ENCODE data around the gene RPL5. TPM values are rescaled to one million over a fixed set of nuclear protein-coding genes. Genes with fewer than 3 reads are reported as not detected.

RPL5 gene
- total RNA-seq, 1 experiment from 2014 or later, result 1,480 TPM

DNA sequence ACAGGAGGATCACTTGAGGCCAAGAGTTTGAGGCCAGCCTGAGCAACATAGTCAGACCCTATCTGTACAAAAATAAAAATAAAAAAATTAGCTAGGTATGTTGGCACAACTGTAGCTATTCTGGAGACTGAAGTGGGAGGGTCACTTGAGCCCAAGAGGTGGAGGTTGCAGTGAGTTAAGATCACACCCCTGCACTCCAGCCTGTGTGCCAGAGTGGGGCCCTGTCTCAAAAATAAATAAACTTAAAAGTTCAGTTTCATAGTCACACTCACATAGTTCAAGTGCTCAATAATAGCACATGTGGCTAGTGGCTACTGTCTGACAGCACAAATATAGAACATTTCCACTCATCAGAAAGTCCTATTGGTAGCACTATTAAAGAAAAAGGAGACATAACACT, 41.8 kb upstream of the RPL5 start:
- H3K4me1 ChIP-seq (ENCODE audit: control insufficient read depth in 1 of 2, insufficient read depth in 2 of 2, low read length in 2 of 2), result peaks cover 4 to 7% of the 10 kb centered on the region in 2 experiments; a peak in 3 of 4 replicates
- no peak overlapping the region for H3K27ac ChIP-seq (ENCODE audit: low read depth, low read length)
- no peaks in the 10 kb centered on the region for H3K27me3 ChIP-seq (ENCODE audit: insufficient read depth, low read length)
- no peaks in the 10 kb centered on the region for H4K20me1 ChIP-seq (ENCODE audit: insufficient read depth)
- no peak overlapping the region for H3K4me3 ChIP-seq (replicated peaks in 1 of 2; ENCODE audit: low read depth in 1 of 2, low read length in 2 of 2)
- RAD21 ChIA-PET (ENCODE audit: low non-redundant PET in 1 of 2, low total read pairs in 2 of 2, uncharacterized antibody in 2 of 2, unreplicated experiment in 2 of 2), result no interaction called here
- H2AFZ ChIP-seq (ENCODE audit: low read depth, low read length, poor library complexity, severe bottlenecking), result no peak overlapping the region
- POLR2A ChIA-PET, result interaction anchor here (0.6 kb wide), 1 partner anchor 14 kb away, joined by 3 read pairs; no protein-coding TSS in a partner anchor
- no peaks in the 10 kb centered on the region for H3K36me3 ChIP-seq (ENCODE audit: control insufficient read depth in 1 of 2, insufficient read depth in 2 of 2, low read length in 2 of 2)
- no peak overlapping the region for H3K4me2 ChIP-seq (ENCODE audit: low read length)
- H3K79me2 ChIP-seq (ENCODE audit: insufficient read depth, low read length), result no peaks in the 10 kb centered on the region
- no peaks in the 10 kb centered on the region for H3K9me2 ChIP-seq (ENCODE audit: insufficient read depth)
- DNase-seq (ENCODE audit: low read depth, low spot score) (no peak), ATAC-seq (no peak)
- TF ChIP-seq, protein P1, sequence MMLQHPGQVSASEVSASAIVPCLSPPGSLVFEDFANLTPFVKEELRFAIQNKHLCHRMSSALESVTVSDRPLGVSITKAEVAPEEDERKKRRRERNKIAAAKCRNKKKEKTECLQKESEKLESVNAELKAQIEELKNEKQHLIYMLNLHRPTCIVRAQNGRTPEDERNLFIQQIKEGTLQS (IDR thresholded peaks at IDR 0.05), result no peak
- TF ChIP-seq SIN3A (IDR thresholded peaks at IDR 0.05; ENCODE audit: low read depth) (no peak), FOSL1 (IDR thresholded peaks at IDR 0.05; ENCODE audit: low read depth) (no peak), ZNF274 (IDR thresholded peaks at IDR 0.05; ENCODE audit: low read depth, low read length) (no peak), EZH2phosphoT487 (IDR thresholded peaks at IDR 0.05; ENCODE audit: borderline replicate concordance) (no peak), TCF7L2 (IDR thresholded peaks at IDR 0.05; ENCODE audit: borderline replicate concordance, extremely low read depth, insufficient read depth, insufficient read length) (no peak), YY1 (IDR thresholded peaks at IDR 0.05; ENCODE audit: extremely low read depth, insufficient replicate concordance, low read depth, low read length) (no peak), CBX3 (IDR thresholded peaks at IDR 0.05; ENCODE audit: low read depth) (no peak), ELF1 (IDR thresholded peaks at IDR 0.05; ENCODE audit: borderline replicate concordance, low read depth) (no peak), EZH2 (IDR thresholded peaks at IDR 0.05) (no peak), POLR2A (IDR thresholded peaks at IDR 0.05; ENCODE audit: borderline replicate concordance, extremely low read depth, insufficient read depth, insufficient read length) (no peak), ZFX (IDR thresholded peaks at IDR 0.05) (no peak), POLR2AphosphoS5 (IDR thresholded peaks at IDR 0.05; ENCODE audit: low read depth, low read length) (no peak), EGR1 (IDR thresholded peaks at IDR 0.05; ENCODE audit: low read depth) (no peak)
- TF ChIP-seq, protein P2, sequence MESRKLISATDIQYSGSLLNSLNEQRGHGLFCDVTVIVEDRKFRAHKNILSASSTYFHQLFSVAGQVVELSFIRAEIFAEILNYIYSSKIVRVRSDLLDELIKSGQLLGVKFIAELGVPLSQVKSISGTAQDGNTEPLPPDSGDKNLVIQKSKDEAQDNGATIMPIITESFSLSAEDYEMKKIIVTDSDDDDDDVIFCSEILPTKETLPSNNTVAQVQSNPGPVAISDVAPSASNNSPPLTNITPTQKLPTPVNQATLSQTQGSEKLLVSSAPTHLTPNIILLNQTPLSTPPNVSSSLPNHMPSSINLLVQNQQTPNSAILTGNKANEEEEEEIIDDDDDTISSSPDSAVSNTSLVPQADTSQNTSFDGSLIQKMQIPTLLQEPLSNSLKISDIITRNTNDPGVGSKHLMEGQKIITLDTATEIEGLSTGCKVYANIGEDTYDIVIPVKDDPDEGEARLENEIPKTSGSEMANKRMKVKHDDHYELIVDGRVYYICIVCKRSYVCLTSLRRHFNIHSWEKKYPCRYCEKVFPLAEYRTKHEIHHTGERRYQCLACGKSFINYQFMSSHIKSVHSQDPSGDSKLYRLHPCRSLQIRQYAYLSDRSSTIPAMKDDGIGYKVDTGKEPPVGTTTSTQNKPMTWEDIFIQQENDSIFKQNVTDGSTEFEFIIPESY (IDR thresholded peaks at IDR 0.05; ENCODE audit: extremely low read depth, insufficient replicate concordance, low read length), result no peak
- CTCF ChIA-PET, result no interaction called here
- no peaks in the 10 kb centered on the region for H3K9me3 ChIP-seq (ENCODE audit: control insufficient read depth in 1 of 2, insufficient read depth in 1 of 2, low read depth in 1 of 2, low read length in 2 of 2)
- no peak overlapping the region for H3K9ac ChIP-seq (ENCODE audit: low read length)
- intact Hi-C loops (cut with micrococcal nuclease), result no loop called here
- no TSS peak for BruUV-seq (replicated peaks)

Measured in HCT116 (cell line).